Activated CD4-positive, alpha-beta T cell treated with anti-CD3 and anti-CD28 coated beads, Interleukin-2, amount 10 ng/mL, durations not matched to agents 7 days and 5 days (primary cell): Measurements from ENCODE around the gene NLN. TPM values are rescaled to one million over a fixed set of nuclear protein-coding genes. Genes with fewer than 3 reads are reported as not detected.

Experiments used
- total RNA-seq, 2 experiments: library from RNA; stranded (reverse); gene quantifications; one replicate each; pipeline ENCODE4 v1.2.3, GENCODE V29; 2021

Gene NLN
- total RNA-seq, 2 experiments from 2014 or later = 11.0 to 12.4 TPM

Other genes with a start within 250 kb of the NLN start
- 1 to 10 TPM; 2.8 to 2.9 TPM for gene ADAMTS6, start 240.3 kb upstream of the NLN start, total RNA-seq
- 100 to 1,000 TPM in 1 of 2 experiments, 10 to 100 TPM in 1; 96.9 to 108 TPM for gene CENPK, start 159.0 kb upstream of the NLN start, total RNA-seq
- 10 to 100 TPM; 61.7 to 69.9 TPM for gene PPWD1, start 158.9 kb upstream of the NLN start, total RNA-seq
- gene TRIM23, start 97.9 kb upstream of the NLN start, total RNA-seq = 1 to 10 TPM; 7.9 to 9.6 TPM
- 1 to 10 TPM; 4.5 to 5.3 TPM for gene SHLD3, start 97.2 kb upstream of the NLN start, total RNA-seq
- 10 to 100 TPM; 24.4 to 24.5 TPM for gene TRAPPC13, start 97.2 kb upstream of the NLN start, total RNA-seq
- 10 to 100 TPM; 18.4 to 20.1 TPM for gene SGTB, start 96 bp upstream of the NLN start, total RNA-seq
- gene ERBIN, start 204.4 kb downstream of the NLN start, total RNA-seq = 10 to 100 TPM; 61.6 to 70.2 TPM